WTC11 (cell line): ENCODE measurements around the gene MST1R. TPM values are rescaled to one million over a fixed set of nuclear protein-coding genes. Genes with fewer than 3 reads are reported as not detected.

Source experiments
- AR ChIP-seq: fragments of 250-450 bp; sonication (Bioruptor Pico); IDR thresholded peaks from 2 replicates; pipeline ENCODE4 v1.9.0; 2021; ENCODE audit warnings: mild to moderate bottlenecking
- ATF1 ChIP-seq: sonication (generic); formaldehyde crosslinking; IDR thresholded peaks from 2 replicates; pipeline ENCODE4 v1.8.1; 2023; ENCODE audit warnings: mild to moderate bottlenecking, moderate library complexity, missing genetic modification reagents
- ATF6 ChIP-seq: sonication (generic); formaldehyde crosslinking; IDR thresholded peaks from 2 replicates; pipeline ENCODE4 v1.8.1; 2023; ENCODE audit warnings: mild to moderate bottlenecking, missing genetic modification reagents
- CBFB ChIP-seq: sonication (generic); formaldehyde crosslinking; IDR thresholded peaks from 2 replicates; pipeline ENCODE4 v1.8.1; 2022; ENCODE audit warnings: mild to moderate bottlenecking, low read depth, missing genetic modification reagents
- EMX1 ChIP-seq: fragments of 250-450 bp; sonication (Bioruptor Pico); IDR thresholded peaks from 2 replicates; pipeline ENCODE4 v1.8.0; 2021; ENCODE audit warnings: mild to moderate bottlenecking
- ERG ChIP-seq: fragments of 250-450 bp; sonication (Bioruptor Pico); IDR thresholded peaks from 2 replicates; pipeline ENCODE4 v1.8.0; 2021; ENCODE audit warnings: mild to moderate bottlenecking
- FOXK1 ChIP-seq: sonication (generic); formaldehyde crosslinking; IDR thresholded peaks from 2 replicates; pipeline ENCODE4 v1.8.0; 2022; ENCODE audit warnings: mild to moderate bottlenecking, moderate library complexity, missing genetic modification reagents
- HMGA2 ChIP-seq: fragments of 250-450 bp; sonication (Bioruptor Pico); IDR thresholded peaks from 2 replicates; pipeline ENCODE4 v1.4.0; 2021; ENCODE audit warnings: mild to moderate bottlenecking, moderate library complexity
- HMGXB4 ChIP-seq: sonication (generic); formaldehyde crosslinking; IDR thresholded peaks from 2 replicates; pipeline ENCODE4 v1.8.1; 2023; ENCODE audit warnings: mild to moderate bottlenecking, moderate library complexity, missing genetic modification reagents
- MYBL2 ChIP-seq: sonication (generic); formaldehyde crosslinking; IDR thresholded peaks from 2 replicates; pipeline ENCODE4 v1.8.1; 2023; ENCODE audit warnings: mild to moderate bottlenecking, moderate library complexity, missing genetic modification reagents
- NR2C2 ChIP-seq: sonication (generic); formaldehyde crosslinking; IDR thresholded peaks from 2 replicates; pipeline ENCODE4 v1.8.0; 2022; ENCODE audit warnings: mild to moderate bottlenecking, missing genetic modification reagents
- OVOL2 ChIP-seq: fragments of 250-450 bp; sonication (Bioruptor Pico); IDR thresholded peaks from 2 replicates; pipeline ENCODE4 v1.9.0; 2021; ENCODE audit warnings: mild to moderate bottlenecking, borderline replicate concordance
- RELA ChIP-seq: sonication (generic); formaldehyde crosslinking; IDR thresholded peaks from 2 replicates; pipeline ENCODE4 v1.8.1; 2022; ENCODE audit warnings: missing genetic modification reagents, mild to moderate bottlenecking, borderline replicate concordance
- RORB ChIP-seq: fragments of 250-450 bp; sonication (Bioruptor Pico); IDR thresholded peaks from 2 replicates; pipeline ENCODE4 v1.9.0; 2021; ENCODE audit warnings: mild to moderate bottlenecking
- SOX15 ChIP-seq: fragments of 250-450 bp; sonication (Bioruptor Pico); IDR thresholded peaks from 2 replicates; pipeline ENCODE4 v1.9.0; 2021; ENCODE audit warnings: mild to moderate bottlenecking
- USF1 ChIP-seq: sonication (generic); formaldehyde crosslinking; IDR thresholded peaks from 2 replicates; pipeline ENCODE4 v1.8.0; 2022; ENCODE audit warnings: mild to moderate bottlenecking, missing genetic modification reagents
- ZNF121 ChIP-seq: sonication (generic); formaldehyde crosslinking; IDR thresholded peaks from 2 replicates; pipeline ENCODE4 v1.8.0; 2023; ENCODE audit warnings: missing genetic modification reagents
- ZNF219 ChIP-seq: sonication (generic); formaldehyde crosslinking; IDR thresholded peaks from 2 replicates; pipeline ENCODE4 v1.8.0; 2023; ENCODE audit warnings: missing genetic modification reagents, mild to moderate bottlenecking, borderline replicate concordance
- ZNF263 ChIP-seq: sonication (generic); formaldehyde crosslinking; IDR thresholded peaks from 2 replicates; pipeline ENCODE4 v1.8.1; 2022; ENCODE audit warnings: low read depth, mild to moderate bottlenecking, moderate library complexity, missing genetic modification reagents
- ZNF281 ChIP-seq: sonication (generic); formaldehyde crosslinking; IDR thresholded peaks from 2 replicates; pipeline ENCODE4 v1.8.0; 2023; ENCODE audit warnings: mild to moderate bottlenecking, missing genetic modification reagents
- ZNF396 ChIP-seq: fragments of 250-450 bp; sonication (Bioruptor Pico); IDR thresholded peaks from 2 replicates; pipeline ENCODE4 v1.8.0; 2021; ENCODE audit warnings: mild to moderate bottlenecking, moderate library complexity, borderline replicate concordance
- ZNF425 ChIP-seq: fragments of 250-450 bp; sonication (Bioruptor Pico); conservative IDR thresholded peaks from 2 replicates; pipeline ENCODE4 v1.9.0; 2021; ENCODE audit warnings: mild to moderate bottlenecking
- total RNA-seq: library from RNA; stranded (reverse); gene quantifications from 3 replicates; pipeline ENCODE4 v1.2.3, GENCODE V29; 2021
- TF ChIP-seq, protein P1 (sequence below): sonication (generic); formaldehyde crosslinking; IDR thresholded peaks from 2 replicates; pipeline ENCODE4 v1.8.0; 2022; ENCODE audit warnings: mild to moderate bottlenecking, missing genetic modification reagents

MST1R gene
- total RNA-seq, 1 experiment from 2014 or later = 6.2 TPM

DNA sequence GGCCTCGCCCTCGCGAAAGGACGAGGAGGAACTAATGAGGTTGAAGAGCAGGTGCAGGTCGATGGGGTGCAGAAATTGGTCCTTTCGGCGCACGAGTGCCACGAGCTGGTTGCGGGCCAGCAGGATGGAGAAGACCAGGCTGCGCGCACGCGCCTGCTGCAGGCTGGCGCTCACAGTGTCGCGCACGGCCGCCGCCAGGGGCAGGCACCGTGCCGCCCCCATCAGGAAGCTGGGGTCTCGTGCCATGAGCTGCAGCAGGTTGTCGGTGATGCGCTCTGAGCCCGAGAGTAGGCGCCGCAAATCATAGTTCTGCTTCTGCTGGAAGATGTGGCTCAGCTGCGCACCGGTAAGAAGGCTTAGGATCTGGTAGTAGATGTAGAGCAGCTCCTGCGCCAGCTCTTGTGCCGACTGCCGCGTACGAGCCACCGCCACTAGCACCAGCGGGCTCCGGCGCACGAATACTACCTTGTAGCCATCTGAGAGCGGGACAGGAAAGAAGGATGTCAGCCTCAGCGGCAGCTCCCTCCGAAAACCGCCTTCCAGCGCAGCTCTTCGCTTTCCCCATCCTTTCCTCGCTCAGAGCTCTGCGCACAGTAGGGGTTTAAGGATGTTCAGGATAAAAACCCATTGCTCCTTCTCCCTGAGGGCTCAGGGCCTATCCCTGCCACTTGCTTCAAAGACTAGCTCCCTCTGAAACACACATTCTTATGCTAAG lies 6.9 kb upstream of the MST1R start (continued):
- no peak for TF ChIP-seq ZNF281 (CRISPR knock-in tag)
- TF ChIP-seq ZNF396 (CRISPR knock-in tag) = no peak
- TF ChIP-seq RELA (CRISPR knock-in tag) = no peak; the same call in 1 of the 2 replicates
- TF ChIP-seq USF1 (CRISPR knock-in tag) = no peak
- no peak for TF ChIP-seq OVOL2 (CRISPR knock-in tag)
- peak; percentile 32; the same call in 1 of the 2 replicates for TF ChIP-seq HMGXB4 (CRISPR knock-in tag)
- TF ChIP-seq MYBL2 (CRISPR knock-in tag) = no peak
- TF ChIP-seq CBFB = no peak
- TF ChIP-seq ZNF121 (CRISPR knock-in tag) = peak; percentile 43; the same call in 1 of the 2 replicates
- TF ChIP-seq, protein P1, sequence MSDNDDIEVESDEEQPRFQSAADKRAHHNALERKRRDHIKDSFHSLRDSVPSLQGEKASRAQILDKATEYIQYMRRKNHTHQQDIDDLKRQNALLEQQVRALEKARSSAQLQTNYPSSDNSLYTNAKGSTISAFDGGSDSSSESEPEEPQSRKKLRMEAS (CRISPR knock-in tag) = peak; percentile 78; the same call in 1 of the 2 replicates
- no peak for TF ChIP-seq ATF1
- no peak for TF ChIP-seq ZNF425 (CRISPR knock-in tag)
- TF ChIP-seq ERG (CRISPR knock-in tag) = no peak
- TF ChIP-seq SOX15 (CRISPR knock-in tag) = no peak
- TF ChIP-seq AR (CRISPR knock-in tag) = no peak
- no peak for TF ChIP-seq NR2C2 (CRISPR knock-in tag)
- TF ChIP-seq FOXK1 (CRISPR knock-in tag) = no peak
- TF ChIP-seq RORB (CRISPR knock-in tag) = no peak
- TF ChIP-seq ZNF263 (CRISPR knock-in tag) = no peak
- TF ChIP-seq ATF6 (CRISPR knock-in tag) = no peak
- TF ChIP-seq HMGA2 (CRISPR knock-in tag) = no peak
- no peak for TF ChIP-seq EMX1 (CRISPR knock-in tag)
- no peak for TF ChIP-seq ZNF219 (CRISPR knock-in tag)
